ENCODE measurements around the gene TBC1D14. TPM values are rescaled to one million over a fixed set of nuclear protein-coding genes. Genes with fewer than 3 reads are reported as not detected.

The TBC1D14 gene
- polyA plus RNA-seq, 2 donors = 13.4 to 23.2 TPM

DNA sequence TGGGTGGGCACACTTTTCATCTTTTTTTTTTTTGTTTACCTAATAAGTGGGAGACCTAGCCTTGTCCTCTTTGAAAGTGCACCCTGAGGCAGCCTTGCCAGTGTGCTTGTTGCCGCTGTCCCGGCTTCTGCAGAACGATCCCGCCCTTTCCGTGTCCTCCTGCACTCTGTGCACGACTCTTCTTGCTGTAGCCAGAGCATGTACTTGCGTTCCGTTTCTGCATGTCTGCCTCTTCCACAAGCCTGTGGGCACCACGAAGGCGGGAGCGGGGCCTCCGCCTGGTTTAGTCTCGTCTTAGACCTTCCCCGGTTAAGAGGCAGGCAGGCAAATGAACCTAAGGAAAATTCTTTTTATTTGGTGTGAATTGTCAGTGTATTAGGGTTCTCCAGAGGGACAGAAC, 32.6 kb upstream of the TBC1D14 start:
- peaks cover 0 to 2% of the 10 kb centered on the region in 2 donors for H3K9me3 ChIP-seq (ENCODE audit: control insufficient read depth in 2 of 2, insufficient read depth in 1 of 2, low read depth in 1 of 2, low read length in 1 of 2)
- peaks cover 2% of the 10 kb centered on the region in 2 donors for H3K4me1 ChIP-seq (ENCODE audit: control insufficient read depth in 2 of 2, insufficient read depth in 2 of 2, low read length in 1 of 2)
- H3K27ac ChIP-seq (ENCODE audit: low read depth in 2 of 2, low read length in 1 of 2) = no peak overlapping the region
- peaks cover 27 to 54% of the 10 kb centered on the region in 2 donors for H3K36me3 ChIP-seq (ENCODE audit: control insufficient read depth in 2 of 2, insufficient read depth in 2 of 2, low read length in 1 of 2)
- H3K4me3 ChIP-seq (ENCODE audit: low read depth in 1 of 2, low read length in 2 of 2) = no peak overlapping the region
- 87 to 93% methylated on average over 14 of the region's 14 CpGs for WGBS, 2 donors
- H3K27me3 ChIP-seq (ENCODE audit: control insufficient read depth in 1 of 2, insufficient read depth in 2 of 2, low read length in 2 of 2) = no peaks in the 10 kb centered on the region

DNA sequence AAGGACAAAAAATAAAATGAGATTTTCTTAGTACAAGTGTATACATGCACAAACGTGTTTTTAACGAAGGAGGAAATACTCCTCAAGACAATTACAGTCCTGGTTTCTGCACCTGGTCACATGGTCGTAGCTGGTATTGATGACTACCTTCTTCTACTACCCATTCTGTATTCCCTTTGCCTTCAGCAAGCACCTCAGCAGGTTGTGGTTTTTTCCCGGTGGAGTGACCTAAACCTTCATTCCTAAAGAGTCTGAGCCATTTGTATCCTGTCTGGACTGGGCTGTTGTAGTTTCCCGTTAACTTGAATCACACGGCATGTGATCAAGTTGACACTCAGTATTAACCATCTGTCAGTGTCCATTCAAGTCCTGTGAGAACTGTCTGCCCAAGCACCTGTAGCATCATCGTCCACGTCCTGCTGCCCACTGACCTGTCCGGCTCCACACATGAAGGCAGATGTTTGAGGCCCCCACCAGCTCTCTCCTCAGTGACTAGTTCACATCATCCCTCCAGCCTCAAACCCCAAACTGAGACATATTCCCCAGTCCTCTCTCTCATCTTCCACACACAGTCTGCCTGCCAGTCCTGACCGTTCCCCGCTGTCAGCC, 31.1 kb upstream of the TBC1D14 start:
- H3K9me3 ChIP-seq (ENCODE audit: control insufficient read depth in 2 of 2, insufficient read depth in 1 of 2, low read depth in 1 of 2, low read length in 1 of 2) = peaks cover 0 to 2% of the 10 kb centered on the region in 2 donors
- peaks cover 2% of the 10 kb centered on the region in 2 donors for H3K4me1 ChIP-seq (ENCODE audit: control insufficient read depth in 2 of 2, insufficient read depth in 2 of 2, low read length in 1 of 2)
- H3K36me3 ChIP-seq (ENCODE audit: control insufficient read depth in 2 of 2, insufficient read depth in 2 of 2, low read length in 1 of 2) = peaks cover 32 to 46% of the 10 kb centered on the region in 2 donors
- no peaks in the 10 kb centered on the region for H3K27me3 ChIP-seq (ENCODE audit: control insufficient read depth in 1 of 2, insufficient read depth in 2 of 2, low read length in 2 of 2)
- 69 to 74% methylated on average over 11 of the region's 11 CpGs for WGBS, 2 donors
- no peak overlapping the region for H3K27ac ChIP-seq (ENCODE audit: low read depth in 2 of 2, low read length in 1 of 2)
- H3K4me3 ChIP-seq (ENCODE audit: low read depth in 1 of 2, low read length in 2 of 2) = no peak overlapping the region

DNA sequence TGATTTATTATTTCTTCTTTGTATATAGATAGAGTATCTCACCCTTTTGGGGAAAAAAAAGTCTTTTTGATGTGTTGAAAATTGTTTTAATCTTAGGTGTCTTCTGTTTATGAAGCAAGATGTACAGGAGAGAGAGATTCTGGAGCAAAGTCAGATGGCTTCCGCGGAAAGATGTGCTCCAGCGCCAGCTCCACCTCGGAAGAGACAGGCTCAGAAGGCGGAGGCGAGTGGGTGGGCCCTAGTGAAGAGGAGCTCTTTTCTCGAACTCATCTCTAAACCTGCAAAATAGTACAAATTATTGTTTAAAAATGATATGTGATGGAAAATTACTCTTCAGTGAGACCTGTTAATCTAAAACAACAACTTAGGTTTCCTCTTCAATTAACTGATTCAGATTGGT, 28.9 kb upstream of the TBC1D14 start:
- H3K9me3 ChIP-seq (ENCODE audit: control insufficient read depth in 2 of 2, insufficient read depth in 1 of 2, low read depth in 1 of 2, low read length in 1 of 2) = no peaks in the 10 kb centered on the region
- WGBS, 2 donors = 88% methylated on average over 7 of the region's 7 CpGs
- no peak overlapping the region for H3K4me3 ChIP-seq (ENCODE audit: low read depth in 1 of 2, low read length in 2 of 2)
- H3K36me3 ChIP-seq (ENCODE audit: control insufficient read depth in 2 of 2, insufficient read depth in 2 of 2, low read length in 1 of 2) = peaks cover 27 to 29% of the 10 kb centered on the region in 2 donors
- no peaks in the 10 kb centered on the region for H3K4me1 ChIP-seq (ENCODE audit: control insufficient read depth in 2 of 2, insufficient read depth in 2 of 2, low read length in 1 of 2)
- no peaks in the 10 kb centered on the region for H3K27me3 ChIP-seq (ENCODE audit: control insufficient read depth in 1 of 2, insufficient read depth in 2 of 2, low read length in 2 of 2)
- H3K27ac ChIP-seq (ENCODE audit: low read depth in 2 of 2, low read length in 1 of 2) = no peak overlapping the region

DNA sequence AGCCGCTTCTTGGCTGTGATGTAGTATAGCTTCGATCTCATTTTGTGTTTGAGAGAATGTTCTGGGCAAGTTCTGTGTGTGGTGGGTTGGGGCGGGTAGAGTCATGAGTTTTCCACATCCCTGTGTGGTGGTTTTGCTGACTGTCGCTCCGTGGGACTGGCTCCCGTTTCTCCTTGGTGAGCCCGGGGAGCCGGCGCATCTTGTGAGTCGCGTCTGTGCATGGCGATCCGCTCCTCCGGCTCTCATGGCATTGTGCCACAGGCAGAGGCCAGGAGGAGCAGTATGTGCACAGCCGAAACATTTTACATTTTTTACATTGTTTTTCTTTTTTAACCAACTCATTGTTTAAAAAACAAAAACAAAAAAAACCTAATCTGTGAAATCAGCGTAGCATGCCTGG, 27.7 kb upstream of the TBC1D14 start:
- Histone ChIP-seq H3K4me3 (ENCODE audit: low read depth in 1 of 2, low read length in 2 of 2) (no peak overlapping the region), H3K27me3 (ENCODE audit: control insufficient read depth in 1 of 2, insufficient read depth in 2 of 2, low read length in 2 of 2) (no peaks in the 10 kb centered on the region), H3K9me3 (ENCODE audit: control insufficient read depth in 2 of 2, insufficient read depth in 1 of 2, low read depth in 1 of 2, low read length in 1 of 2) (no peaks in the 10 kb centered on the region), H3K27ac (ENCODE audit: low read depth in 2 of 2, low read length in 1 of 2) (no peak overlapping the region), H3K36me3 (ENCODE audit: control insufficient read depth in 2 of 2, insufficient read depth in 2 of 2, low read length in 1 of 2) (peaks cover 24 to 27% of the 10 kb centered on the region in 2 donors), H3K4me1 (ENCODE audit: control insufficient read depth in 2 of 2, insufficient read depth in 2 of 2, low read length in 1 of 2) (no peaks in the 10 kb centered on the region)
- WGBS, 2 donors = 88 to 93% methylated on average over 16 of the region's 16 CpGs

DNA sequence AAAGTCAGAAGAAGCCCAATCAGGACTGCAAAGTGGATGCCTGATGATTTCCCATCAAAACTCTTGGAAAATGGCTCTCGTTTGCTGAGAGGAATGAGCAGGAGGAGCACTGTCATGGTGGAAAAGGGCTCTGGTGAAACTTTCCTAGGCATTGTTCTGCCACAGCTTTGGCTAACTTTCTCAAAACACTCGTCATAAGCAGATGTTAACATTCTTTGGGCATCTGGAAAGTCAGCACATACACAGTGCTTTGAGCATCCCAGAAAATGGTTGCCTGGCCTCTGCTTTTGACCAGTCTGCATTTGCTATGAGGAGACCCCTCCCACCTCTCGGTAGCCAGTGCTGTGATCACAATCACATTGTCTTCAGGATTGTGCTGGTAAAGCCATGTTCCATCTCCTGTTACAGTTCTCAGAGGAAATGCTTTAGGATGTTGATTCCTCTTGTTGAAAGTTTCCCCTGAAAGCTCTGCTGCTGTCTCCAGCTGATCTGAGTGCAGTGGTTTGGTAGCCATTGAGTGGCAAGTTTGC, 25.2 kb upstream of the TBC1D14 start:
- Histone ChIP-seq H3K4me1 (ENCODE audit: control insufficient read depth in 2 of 2, insufficient read depth in 2 of 2, low read length in 1 of 2) (no peaks in the 10 kb centered on the region), H3K36me3 (ENCODE audit: control insufficient read depth in 2 of 2, insufficient read depth in 2 of 2, low read length in 1 of 2) (peaks cover 15% of the 10 kb centered on the region in 2 donors), H3K27ac (ENCODE audit: low read depth in 2 of 2, low read length in 1 of 2) (no peak overlapping the region), H3K9me3 (ENCODE audit: control insufficient read depth in 2 of 2, insufficient read depth in 1 of 2, low read depth in 1 of 2, low read length in 1 of 2) (no peaks in the 10 kb centered on the region), H3K4me3 (ENCODE audit: low read depth in 1 of 2, low read length in 2 of 2) (no peak overlapping the region), H3K27me3 (ENCODE audit: control insufficient read depth in 1 of 2, insufficient read depth in 2 of 2, low read length in 2 of 2) (no peaks in the 10 kb centered on the region)
- WGBS, 2 donors = 78 to 81% methylated on average over 3 of the region's 3 CpGs

DNA sequence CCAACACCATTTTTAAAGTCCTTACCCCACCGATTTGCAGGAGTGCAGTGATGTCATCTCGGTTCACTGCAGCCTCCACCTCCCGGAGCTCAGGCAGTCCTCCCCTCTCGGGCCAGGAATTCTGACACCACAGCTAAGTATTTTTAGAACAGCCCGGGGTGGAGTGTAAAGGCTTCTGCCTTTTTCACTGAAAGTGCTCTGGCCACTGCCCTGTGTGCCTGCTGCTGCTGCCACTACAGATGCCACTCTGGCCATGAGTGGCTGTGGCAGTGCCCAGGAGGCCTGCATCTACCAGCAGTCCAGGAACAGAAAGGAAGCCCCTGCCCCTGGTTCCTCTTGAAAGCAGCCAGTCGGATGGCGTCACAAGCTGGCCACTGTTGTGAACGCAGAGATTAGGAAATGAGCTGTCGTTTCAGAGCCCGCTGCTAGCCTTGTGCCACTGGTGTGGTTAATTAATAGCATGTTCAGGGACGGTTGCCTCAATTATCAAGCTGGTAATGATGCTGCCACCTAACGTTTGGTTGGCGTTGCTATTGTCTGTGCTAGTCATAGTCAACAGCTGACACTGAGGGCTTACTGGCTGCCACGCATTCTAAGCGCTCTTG, 23.6 kb upstream of the TBC1D14 start:
- 46 to 47% methylated on average over 15 of the region's 15 CpGs for WGBS, 2 donors
- no peak overlapping the region for H3K4me3 ChIP-seq (ENCODE audit: low read depth in 1 of 2, low read length in 2 of 2)
- H3K4me1 ChIP-seq (ENCODE audit: control insufficient read depth in 2 of 2, insufficient read depth in 2 of 2, low read length in 1 of 2) = no peaks in the 10 kb centered on the region
- no peaks in the 10 kb centered on the region for H3K9me3 ChIP-seq (ENCODE audit: control insufficient read depth in 2 of 2, insufficient read depth in 1 of 2, low read depth in 1 of 2, low read length in 1 of 2)
- peak overlapping the region in 1 of 2 donors; percentile 57 for H3K27ac ChIP-seq (ENCODE audit: low read depth in 2 of 2, low read length in 1 of 2)
- H3K36me3 ChIP-seq (ENCODE audit: control insufficient read depth in 2 of 2, insufficient read depth in 2 of 2, low read length in 1 of 2) = peaks cover 10 to 11% of the 10 kb centered on the region in 2 donors
- H3K27me3 ChIP-seq (ENCODE audit: control insufficient read depth in 1 of 2, insufficient read depth in 2 of 2, low read length in 2 of 2) = no peaks in the 10 kb centered on the region

DNA sequence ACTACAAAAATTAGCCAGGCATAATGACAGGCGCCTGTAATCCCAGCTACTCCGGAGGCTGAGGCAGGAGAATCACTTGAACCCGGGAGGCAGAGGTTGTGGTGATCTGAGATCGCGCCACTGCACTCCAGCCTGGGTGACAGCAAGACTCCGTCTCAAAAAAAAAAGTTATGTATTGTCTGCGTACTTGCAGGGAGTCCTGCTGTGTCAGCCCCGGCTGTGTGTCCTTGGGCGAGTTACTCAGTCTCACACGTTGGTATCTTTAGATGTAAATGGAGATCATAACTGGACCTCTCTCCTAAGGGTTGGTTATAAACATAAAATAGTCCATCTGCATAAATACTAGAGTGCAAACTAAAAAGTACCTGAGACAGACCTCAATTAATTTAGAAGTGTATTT, 22.7 kb upstream of the TBC1D14 start:
- Histone ChIP-seq H3K4me3 (ENCODE audit: low read depth in 1 of 2, low read length in 2 of 2) (no peak overlapping the region), H3K27ac (ENCODE audit: low read depth in 2 of 2, low read length in 1 of 2) (no peak overlapping the region), H3K27me3 (ENCODE audit: control insufficient read depth in 1 of 2, insufficient read depth in 2 of 2, low read length in 2 of 2) (no peaks in the 10 kb centered on the region), H3K36me3 (ENCODE audit: control insufficient read depth in 2 of 2, insufficient read depth in 2 of 2, low read length in 1 of 2) (peaks cover 2 to 6% of the 10 kb centered on the region in 2 donors), H3K9me3 (ENCODE audit: control insufficient read depth in 2 of 2, insufficient read depth in 1 of 2, low read depth in 1 of 2, low read length in 1 of 2) (no peaks in the 10 kb centered on the region), H3K4me1 (ENCODE audit: control insufficient read depth in 2 of 2, insufficient read depth in 2 of 2, low read length in 1 of 2) (peaks cover 0 to under 1% of the 10 kb centered on the region in 2 donors)
- WGBS, 2 donors = 74 to 76% methylated on average over 10 of the region's 10 CpGs

DNA sequence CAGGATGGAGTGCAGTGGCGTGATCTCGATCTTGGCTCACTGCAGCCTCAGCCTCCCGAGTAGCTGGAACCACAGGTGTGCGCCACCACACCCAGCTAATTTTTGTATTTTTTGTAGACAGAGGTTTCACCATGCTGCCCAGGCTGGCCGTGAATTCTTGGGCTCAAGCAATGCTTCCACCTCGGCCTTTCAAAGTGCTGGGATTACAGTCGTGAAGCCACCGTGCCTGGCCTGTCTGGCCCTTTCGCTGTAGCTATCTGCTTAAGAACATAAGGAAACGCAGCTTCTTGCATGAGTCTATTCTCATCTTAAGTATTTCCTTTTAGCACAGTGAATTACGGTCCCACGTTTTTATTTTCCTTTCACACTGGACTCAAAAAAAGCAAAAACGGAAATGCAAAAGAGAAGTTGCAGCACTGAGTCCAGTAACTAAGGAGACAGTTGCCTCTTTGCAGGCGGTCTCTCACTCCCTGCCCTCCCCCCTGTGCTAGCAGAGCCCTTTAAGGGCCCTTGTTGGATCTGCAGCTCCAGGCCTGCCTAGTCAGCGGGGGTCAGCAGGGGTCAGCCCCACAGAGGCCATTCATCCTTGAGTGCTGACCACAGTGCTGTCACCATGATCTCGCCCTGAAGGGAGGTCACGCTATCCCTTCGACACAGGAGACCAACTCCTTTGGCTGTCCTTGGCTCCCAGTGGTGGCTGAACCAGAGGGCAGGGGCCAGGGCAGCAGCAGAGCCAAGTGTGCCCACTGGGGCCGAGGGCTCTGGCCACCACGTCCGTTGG, 21.8 kb upstream of the TBC1D14 start:
- H3K36me3 ChIP-seq (ENCODE audit: control insufficient read depth in 2 of 2, insufficient read depth in 2 of 2, low read length in 1 of 2) = peaks cover 0 to 5% of the 10 kb centered on the region in 2 donors
- no peaks in the 10 kb centered on the region for H3K27me3 ChIP-seq (ENCODE audit: control insufficient read depth in 1 of 2, insufficient read depth in 2 of 2, low read length in 2 of 2)
- H3K4me3 ChIP-seq (ENCODE audit: low read depth in 1 of 2, low read length in 2 of 2) = no peak overlapping the region
- H3K27ac ChIP-seq (ENCODE audit: low read depth in 2 of 2, low read length in 1 of 2) = no peak overlapping the region
- 70 to 71% methylated on average over 21 of the region's 21 CpGs for WGBS, 2 donors
- H3K4me1 ChIP-seq (ENCODE audit: control insufficient read depth in 2 of 2, insufficient read depth in 2 of 2, low read length in 1 of 2) = peaks cover 0 to 4% of the 10 kb centered on the region in 2 donors
- no peaks in the 10 kb centered on the region for H3K9me3 ChIP-seq (ENCODE audit: control insufficient read depth in 2 of 2, insufficient read depth in 1 of 2, low read depth in 1 of 2, low read length in 1 of 2)

DNA sequence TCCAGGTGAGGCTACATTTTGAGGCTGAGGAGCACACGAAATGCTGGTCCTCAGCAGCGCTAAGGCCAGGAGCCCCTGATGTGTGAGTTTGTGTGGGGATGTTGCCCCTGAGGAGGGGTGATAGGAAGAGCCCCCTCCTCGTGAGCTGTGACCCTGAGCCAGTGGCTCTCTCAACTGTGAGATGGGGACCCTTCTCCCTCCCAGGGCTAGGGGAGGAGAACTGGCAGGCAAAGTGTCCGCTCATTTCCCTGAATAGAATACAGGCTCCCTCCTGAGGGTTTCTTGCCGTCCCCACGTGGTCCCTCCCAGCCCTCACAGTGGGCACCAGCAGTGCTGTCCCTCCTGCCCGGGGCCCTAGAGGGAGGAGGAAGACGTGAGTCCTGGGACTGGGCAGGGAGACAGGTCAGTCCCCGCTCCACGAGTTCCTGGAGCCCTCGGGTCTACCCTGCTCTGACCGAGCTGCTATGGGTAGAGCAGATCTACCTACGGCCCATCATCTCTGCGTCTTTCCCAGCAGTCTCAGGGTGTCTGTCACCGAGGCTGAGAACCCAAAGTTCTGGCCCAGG, 21.0 kb upstream of the TBC1D14 start:
- no peaks in the 10 kb centered on the region for H3K9me3 ChIP-seq (ENCODE audit: control insufficient read depth in 2 of 2, insufficient read depth in 1 of 2, low read depth in 1 of 2, low read length in 1 of 2)
- H3K4me1 ChIP-seq (ENCODE audit: control insufficient read depth in 2 of 2, insufficient read depth in 2 of 2, low read length in 1 of 2) = peaks cover 0 to 4% of the 10 kb centered on the region in 2 donors
- no peak overlapping the region for H3K4me3 ChIP-seq (ENCODE audit: low read depth in 1 of 2, low read length in 2 of 2)
- no peaks in the 10 kb centered on the region for H3K36me3 ChIP-seq (ENCODE audit: control insufficient read depth in 2 of 2, insufficient read depth in 2 of 2, low read length in 1 of 2)
- H3K27ac ChIP-seq (ENCODE audit: low read depth in 2 of 2, low read length in 1 of 2) = no peak overlapping the region
- no peaks in the 10 kb centered on the region for H3K27me3 ChIP-seq (ENCODE audit: control insufficient read depth in 1 of 2, insufficient read depth in 2 of 2, low read length in 2 of 2)
- WGBS, 2 donors = 75 to 76% methylated on average over 15 of the region's 15 CpGs

Data from esophagus (tissue), 2 donors.